ENCODE data around the gene RTN4RL1.

RTN4RL1 gene

DNA sequence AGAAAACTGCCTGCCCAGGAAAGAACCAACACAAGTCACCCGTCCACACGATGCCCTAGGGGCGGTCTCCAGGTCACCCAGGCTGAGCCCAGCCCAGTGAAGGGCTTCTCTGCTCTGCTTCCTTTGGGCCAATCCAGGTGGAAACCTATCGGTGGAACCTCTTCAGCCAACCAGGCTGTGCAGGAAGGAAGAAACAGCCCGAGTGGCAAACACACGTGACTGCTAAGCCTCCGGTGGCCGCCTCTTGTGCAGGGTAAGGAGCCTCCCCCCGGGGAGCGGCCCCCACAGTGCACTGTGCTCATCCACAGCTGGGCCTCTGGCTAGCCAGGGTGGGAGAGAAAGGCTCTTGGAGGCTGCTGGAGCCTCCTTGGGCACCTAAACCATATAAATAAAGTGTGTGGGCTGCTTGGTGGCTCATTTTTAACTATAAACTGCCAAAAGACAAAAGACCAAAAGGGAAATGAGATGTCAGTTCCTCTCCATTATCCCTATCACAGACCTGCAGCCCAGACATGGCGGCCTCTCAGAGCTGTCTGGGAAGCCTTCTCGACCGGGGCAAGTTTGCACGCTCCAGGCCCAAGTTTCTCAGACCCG lies 2.4 kb downstream of the RTN4RL1 start:
- ChIA-PET POLR2A (no interaction called here), CTCF (interaction anchor here (2.0 to 15.3 kb wide), 2 partner anchors 112 to 117 kb away, joined by 7 to 223 read pairs; no protein-coding TSS in a partner anchor)
- H3K4me3 ChIP-seq (ENCODE audit: low read depth, low read length): no peak overlapping the region
- no peak for TF ChIP-seq CTCF (IDR thresholded peaks at IDR 0.05; ENCODE audit: insufficient read depth, low read length, missing control alignments)
- no peak for DNase-seq (ENCODE audit: low read depth, low spot score)

DNA sequence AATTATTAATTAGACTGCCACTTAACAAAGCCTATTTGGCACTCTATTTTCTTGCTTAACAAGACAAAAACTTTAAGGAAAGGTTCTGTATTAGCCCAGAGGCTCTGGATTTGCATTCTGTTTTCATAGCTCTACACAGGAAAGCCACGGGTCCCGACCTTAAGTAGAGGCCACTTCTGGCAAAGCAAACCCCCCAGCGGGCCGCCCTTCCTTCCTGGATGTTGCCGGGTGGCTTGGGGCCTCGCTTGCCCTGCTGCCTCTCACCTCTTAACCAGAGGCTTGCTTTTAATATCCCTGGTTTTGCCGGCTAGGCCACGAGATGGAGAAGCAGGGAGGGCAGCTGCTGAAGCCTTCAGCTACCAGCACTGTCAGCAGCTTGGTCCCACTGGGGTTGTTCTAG lies 4.4 kb downstream of the RTN4RL1 start:
- no peak for DNase-seq (ENCODE audit: low read depth, low spot score)
- TF ChIP-seq CTCF (IDR thresholded peaks at IDR 0.05; ENCODE audit: insufficient read depth, low read length, missing control alignments): no peak
- ChIA-PET POLR2A (no interaction called here), CTCF (interaction anchor here (1.0 to 2.5 kb wide), 3 partner anchors 8 to 141 kb away, joined by 3 to 10 read pairs (median 3); no protein-coding TSS in a partner anchor)
- H3K4me3 ChIP-seq (ENCODE audit: low read depth, low read length): no peak overlapping the region

GRCh38 chr17:2019723-2020122 lies 5.4 kb downstream of the RTN4RL1 start:
- TF ChIP-seq CTCF (IDR thresholded peaks at IDR 0.05; ENCODE audit: insufficient read depth, low read length, missing control alignments): no peak
- ChIA-PET POLR2A (no interaction called here), CTCF (interaction anchor here (1.0 to 2.5 kb wide), 3 partner anchors 9 to 140 kb away, joined by 3 to 10 read pairs (median 3); no protein-coding TSS in a partner anchor)
- H3K4me3 ChIP-seq (ENCODE audit: low read depth, low read length): no peak overlapping the region
- DNase-seq (ENCODE audit: low read depth, low spot score): no peak

DNA sequence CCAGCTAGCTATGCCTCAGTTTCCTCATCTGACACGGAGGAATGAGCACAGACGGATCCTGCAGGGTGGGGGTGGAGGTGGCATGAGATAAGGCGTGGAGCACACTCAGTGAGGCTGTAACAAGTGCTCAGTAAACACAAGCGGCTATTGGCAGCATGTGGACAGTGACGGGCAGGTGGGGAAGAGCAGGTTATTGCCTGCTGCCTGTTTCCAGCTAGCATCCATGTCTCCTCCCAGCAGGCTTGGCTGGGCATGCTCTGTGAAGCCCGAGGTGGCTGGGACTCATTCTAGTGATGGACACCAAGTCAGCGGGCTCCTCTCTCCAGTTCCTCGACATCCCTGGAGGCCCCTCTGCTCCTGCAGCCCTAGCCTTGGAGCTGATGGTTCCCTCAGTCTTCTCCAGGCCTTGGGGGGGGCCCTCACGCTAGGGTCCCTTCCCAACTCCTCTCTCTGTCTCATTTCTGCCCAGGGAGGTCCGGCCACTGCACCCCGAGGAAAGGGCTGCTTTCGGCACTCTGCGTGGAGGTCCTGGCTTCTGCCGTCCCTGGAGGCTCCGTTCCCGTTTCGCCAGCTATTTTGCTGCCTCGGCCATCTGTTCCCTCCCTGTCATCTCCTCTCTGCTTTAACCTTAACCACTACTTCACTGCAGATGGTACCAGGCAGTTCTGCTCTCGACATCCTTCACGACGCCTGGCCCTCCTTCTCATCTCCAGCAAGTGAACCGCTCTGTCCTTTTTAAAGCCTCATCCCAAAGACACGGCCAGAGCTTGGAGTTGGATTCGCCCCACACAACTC lies 6.2 kb downstream of the RTN4RL1 start:
- no peak for TF ChIP-seq CTCF (IDR thresholded peaks at IDR 0.05; ENCODE audit: insufficient read depth, low read length, missing control alignments)
- POLR2A ChIA-PET: interaction anchor here (0.6 kb wide), 1 partner anchor 37 kb away, joined by 3 read pairs; no protein-coding TSS in a partner anchor
- no peak overlapping the region for H3K4me3 ChIP-seq (ENCODE audit: low read depth, low read length)
- DNase-seq (ENCODE audit: low read depth, low spot score): no peak
- CTCF ChIA-PET: interaction anchor here (2.5 kb wide), 1 partner anchor 110 kb away, joined by 10 read pairs; no protein-coding TSS in a partner anchor

- TF ChIP-seq CTCF (IDR thresholded peaks at IDR 0.05; ENCODE audit: insufficient read depth, low read length, missing control alignments): no peak
- POLR2A ChIA-PET: no interaction called here
- no peak for DNase-seq (ENCODE audit: low read depth, low spot score)
- H3K4me3 ChIP-seq (ENCODE audit: low read depth, low read length): no peak overlapping the region
- CTCF ChIA-PET: interaction anchor here (1.8 kb wide), 1 partner anchor 8 kb away, joined by 7 read pairs; the partner anchor contains the start of gene RTN4RL1
Measured at GRCh38 chr17:2017274-2017941, 7.7 kb downstream of the RTN4RL1 start.

DNA sequence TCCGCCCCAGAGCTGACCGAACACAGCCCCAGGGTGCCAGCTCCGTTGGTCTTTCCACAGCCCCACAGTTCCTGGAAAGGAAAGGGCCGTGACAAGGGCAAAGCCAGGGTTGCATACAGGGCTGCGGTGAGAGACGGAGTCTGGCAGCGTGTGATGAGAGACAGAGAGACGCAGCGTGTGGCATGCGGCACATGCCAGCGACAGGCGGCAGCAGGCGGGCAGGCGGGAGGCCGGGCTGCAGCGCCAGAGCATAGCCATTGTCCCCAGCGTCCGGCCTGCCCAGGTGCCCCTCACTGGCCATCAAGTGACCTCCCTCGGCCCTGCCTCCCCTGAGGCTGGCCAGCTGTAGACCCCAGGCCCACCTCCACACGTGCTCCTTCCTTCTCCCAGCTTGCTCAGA lies 8.6 kb downstream of the RTN4RL1 start:
- TF ChIP-seq CTCF (IDR thresholded peaks at IDR 0.05; ENCODE audit: insufficient read depth, low read length, missing control alignments): no peak
- DNase-seq (ENCODE audit: low read depth, low spot score): no peak
- H3K4me3 ChIP-seq (ENCODE audit: low read depth, low read length): no peak overlapping the region
- ChIA-PET POLR2A (no interaction called here), CTCF (interaction anchor here (1.8 kb wide), 1 partner anchor 9 kb away, joined by 7 read pairs; the partner anchor contains the start of gene RTN4RL1)

All from AG04449 (cell line).